ENCODE measurements around the gene PEX1. TPM values are rescaled to one million over a fixed set of nuclear protein-coding genes. Genes with fewer than 3 reads are reported as not detected.
"Not testable (repeated sequence)": the region's sequence is repeated elsewhere in the genome, so short reads cannot be mapped to it uniquely, and the experiment has no call there.

Gene PEX1
- total and polyA plus RNA-seq, 9 donors = 13.0 to 25.6 (median 18.0) TPM

DNA sequence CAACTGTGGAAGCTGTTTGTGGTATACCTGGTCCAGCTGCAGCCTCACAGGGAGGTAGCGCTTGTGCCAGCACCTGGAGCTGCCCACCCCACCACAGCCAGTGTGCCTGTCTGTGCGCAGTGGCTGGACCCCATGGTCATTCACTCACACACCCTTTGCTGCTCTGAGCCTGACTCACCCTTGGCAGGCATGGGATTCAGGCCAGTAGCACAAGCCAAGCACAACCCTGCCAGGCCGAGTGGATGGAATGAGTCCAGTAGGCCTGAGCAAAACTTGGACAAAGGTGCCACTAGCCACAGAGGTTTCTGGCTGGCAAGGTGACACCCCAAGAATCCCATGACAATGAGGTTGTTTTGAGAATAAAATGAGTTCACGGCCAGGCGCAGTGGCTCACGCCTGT, 19.3 kb upstream of the PEX1 start:
- H3K9me3 ChIP-seq (replicated peaks; ENCODE audit: control insufficient read depth, low read depth, low read length) = no peaks in the 10 kb centered on the region
- no peaks in the 10 kb centered on the region for H3K4me1 ChIP-seq (ENCODE audit: control insufficient read depth, insufficient read depth, low read length)
- WGBS (ENCODE audit: insufficient coverage) = 96% methylated on average over 5 of the region's 6 CpGs
- DNase-seq = no peak
- H3K27ac ChIP-seq (ENCODE audit: low read length) = no peak overlapping the region
- H3K4me3 ChIP-seq (ENCODE audit: low read length) = no peak overlapping the region
- H3K36me3 ChIP-seq (ENCODE audit: control insufficient read depth, insufficient read depth, low read length) = no peaks in the 10 kb centered on the region
- H3K27me3 ChIP-seq (ENCODE audit: control insufficient read depth, insufficient read depth, low read length) = no peaks in the 10 kb centered on the region

DNA sequence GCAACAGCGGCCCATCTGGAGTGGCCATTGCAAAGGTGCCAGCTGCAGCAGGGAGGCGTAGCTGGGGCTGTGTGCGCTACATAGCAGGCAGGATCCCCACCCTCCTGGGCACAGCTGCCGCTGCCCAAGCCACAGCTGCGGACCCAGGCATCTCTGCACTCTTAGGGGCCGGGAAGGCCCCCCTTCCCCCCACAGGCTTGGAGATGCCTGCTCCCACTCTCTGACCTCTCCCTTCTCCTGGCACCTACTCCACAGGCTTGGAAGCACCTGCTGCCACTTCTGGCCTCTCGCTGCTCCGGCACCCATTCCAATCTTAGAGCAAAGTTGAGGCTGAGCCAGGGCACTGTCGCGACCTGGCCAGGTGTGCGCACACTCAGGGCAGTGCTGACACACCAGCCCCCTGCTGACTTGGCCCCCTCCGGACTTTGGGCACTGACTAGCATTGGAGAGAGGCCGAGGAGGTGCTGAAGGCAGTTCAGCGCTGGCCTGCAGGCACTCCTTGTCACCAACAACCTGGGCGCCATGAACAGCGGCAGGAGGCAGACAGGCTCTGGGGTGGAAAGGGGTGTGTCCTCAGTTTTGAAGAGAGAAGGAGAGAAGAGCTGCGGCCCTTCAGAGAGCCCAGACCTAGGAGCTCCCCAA, 18.7 kb upstream of the PEX1 start:
- DNase-seq = no peak
- no peak overlapping the region for H3K27ac ChIP-seq (ENCODE audit: low read length)
- H3K27me3 ChIP-seq (ENCODE audit: control insufficient read depth, insufficient read depth, low read length) = no peaks in the 10 kb centered on the region
- H3K36me3 ChIP-seq (ENCODE audit: control insufficient read depth, insufficient read depth, low read length) = no peaks in the 10 kb centered on the region
- H3K4me1 ChIP-seq (ENCODE audit: control insufficient read depth, insufficient read depth, low read length) = no peaks in the 10 kb centered on the region
- H3K9me3 ChIP-seq (replicated peaks; ENCODE audit: control insufficient read depth, low read depth, low read length) = no peaks in the 10 kb centered on the region
- WGBS (ENCODE audit: insufficient coverage) = 86% methylated on average over 16 of the region's 17 CpGs
- no peak overlapping the region for H3K4me3 ChIP-seq (ENCODE audit: low read length)

DNA sequence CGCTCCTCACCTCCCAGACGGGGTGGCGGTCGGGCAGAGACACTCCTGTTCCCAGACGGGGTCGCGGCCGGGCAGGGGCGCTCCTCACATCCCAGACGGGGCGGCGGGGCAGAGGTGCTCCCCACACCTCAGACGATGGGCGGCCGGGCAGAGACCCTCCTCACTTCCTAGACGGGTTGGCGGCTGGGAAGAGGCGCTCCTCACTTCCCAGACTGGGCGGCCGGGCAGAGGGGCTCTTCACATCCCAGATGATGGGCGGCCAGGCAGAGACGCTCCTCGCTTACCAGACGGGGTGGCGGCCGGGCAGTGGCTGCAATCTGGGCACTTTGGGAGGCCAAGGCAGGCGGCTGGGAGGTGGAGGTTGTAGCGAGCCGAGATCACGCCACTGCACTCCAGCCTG, 16.8 kb upstream of the PEX1 start:
- 96% methylated on average over 30 of the region's 30 CpGs for WGBS (ENCODE audit: insufficient coverage)
- H3K27me3 ChIP-seq (ENCODE audit: control insufficient read depth, insufficient read depth, low read length); H3K27ac ChIP-seq (ENCODE audit: low read length); H3K4me1 ChIP-seq (ENCODE audit: control insufficient read depth, insufficient read depth, low read length); H3K4me3 ChIP-seq (ENCODE audit: low read length); H3K36me3 ChIP-seq (ENCODE audit: control insufficient read depth, insufficient read depth, low read length); DNase-seq; H3K9me3 ChIP-seq (replicated peaks; ENCODE audit: control insufficient read depth, low read depth, low read length): not testable (repeated sequence)

GRCh38 chr7:92543542-92543941, 15.2 kb upstream of the PEX1 start:
- not testable (repeated sequence) for H3K4me1 ChIP-seq (ENCODE audit: control insufficient read depth, insufficient read depth, low read length); H3K9me3 ChIP-seq (replicated peaks; ENCODE audit: control insufficient read depth, low read depth, low read length); H3K36me3 ChIP-seq (ENCODE audit: control insufficient read depth, insufficient read depth, low read length); DNase-seq; H3K4me3 ChIP-seq (ENCODE audit: low read length); H3K27me3 ChIP-seq (ENCODE audit: control insufficient read depth, insufficient read depth, low read length); H3K27ac ChIP-seq (ENCODE audit: low read length)
- no CpG with 5 or more reads among the region's 3 CpGs for WGBS (ENCODE audit: insufficient coverage)

DNA sequence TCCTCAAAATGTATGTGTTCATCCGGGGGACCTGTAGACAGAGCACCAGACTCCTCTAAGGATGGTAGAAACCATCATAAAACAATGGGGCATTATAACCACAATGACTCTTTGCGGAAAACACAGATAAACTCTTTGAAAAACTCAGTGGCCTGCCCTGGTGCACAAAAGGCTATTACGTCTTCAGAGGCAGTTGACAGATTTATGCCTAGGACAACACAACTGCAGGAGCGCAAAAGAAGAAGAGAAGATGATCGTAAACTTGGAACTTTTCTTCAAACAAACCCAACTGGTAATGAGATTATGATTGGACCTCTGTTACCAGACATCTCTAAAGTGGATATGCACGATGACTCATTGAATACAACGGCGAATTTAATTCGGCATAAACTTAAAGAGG, 6.3 kb upstream of the PEX1 start:
- 43% methylated on average over 1 of the region's 9 CpGs for WGBS (ENCODE audit: insufficient coverage)

GRCh38 chr7:92528958-92529264, 591 bp upstream of the PEX1 start:
- Histone ChIP-seq H3K4me3 (ENCODE audit: low read length) (peak overlapping the region; percentile 78), H3K27me3 (ENCODE audit: control insufficient read depth, insufficient read depth, low read length) (no peaks in the 10 kb centered on the region), H3K36me3 (ENCODE audit: control insufficient read depth, insufficient read depth, low read length) (peaks cover 33% of the 10 kb centered on the region), H3K9me3 (replicated peaks; ENCODE audit: control insufficient read depth, low read depth, low read length) (no peaks in the 10 kb centered on the region), H3K27ac (ENCODE audit: low read length) (peak overlapping the region; percentile 90), H3K4me1 (ENCODE audit: control insufficient read depth, insufficient read depth, low read length) (peaks cover 5% of the 10 kb centered on the region)
- no peak for DNase-seq
- 0% methylated on average over 7 of the region's 13 CpGs for WGBS (ENCODE audit: insufficient coverage)

More for the DNA sequence above, 6.3 kb upstream of the PEX1 start:
- H3K4me3 ChIP-seq (ENCODE audit: low read length) = no peak overlapping the region
- no peaks in the 10 kb centered on the region for H3K4me1 ChIP-seq (ENCODE audit: control insufficient read depth, insufficient read depth, low read length)
- H3K36me3 ChIP-seq (ENCODE audit: control insufficient read depth, insufficient read depth, low read length) = peaks cover 60% of the 10 kb centered on the region
- no peaks in the 10 kb centered on the region for H3K27me3 ChIP-seq (ENCODE audit: control insufficient read depth, insufficient read depth, low read length)
- no peaks in the 10 kb centered on the region for H3K9me3 ChIP-seq (replicated peaks; ENCODE audit: control insufficient read depth, low read depth, low read length)
- DNase-seq = no peak
- no peak overlapping the region for H3K27ac ChIP-seq (ENCODE audit: low read length)

DNA sequence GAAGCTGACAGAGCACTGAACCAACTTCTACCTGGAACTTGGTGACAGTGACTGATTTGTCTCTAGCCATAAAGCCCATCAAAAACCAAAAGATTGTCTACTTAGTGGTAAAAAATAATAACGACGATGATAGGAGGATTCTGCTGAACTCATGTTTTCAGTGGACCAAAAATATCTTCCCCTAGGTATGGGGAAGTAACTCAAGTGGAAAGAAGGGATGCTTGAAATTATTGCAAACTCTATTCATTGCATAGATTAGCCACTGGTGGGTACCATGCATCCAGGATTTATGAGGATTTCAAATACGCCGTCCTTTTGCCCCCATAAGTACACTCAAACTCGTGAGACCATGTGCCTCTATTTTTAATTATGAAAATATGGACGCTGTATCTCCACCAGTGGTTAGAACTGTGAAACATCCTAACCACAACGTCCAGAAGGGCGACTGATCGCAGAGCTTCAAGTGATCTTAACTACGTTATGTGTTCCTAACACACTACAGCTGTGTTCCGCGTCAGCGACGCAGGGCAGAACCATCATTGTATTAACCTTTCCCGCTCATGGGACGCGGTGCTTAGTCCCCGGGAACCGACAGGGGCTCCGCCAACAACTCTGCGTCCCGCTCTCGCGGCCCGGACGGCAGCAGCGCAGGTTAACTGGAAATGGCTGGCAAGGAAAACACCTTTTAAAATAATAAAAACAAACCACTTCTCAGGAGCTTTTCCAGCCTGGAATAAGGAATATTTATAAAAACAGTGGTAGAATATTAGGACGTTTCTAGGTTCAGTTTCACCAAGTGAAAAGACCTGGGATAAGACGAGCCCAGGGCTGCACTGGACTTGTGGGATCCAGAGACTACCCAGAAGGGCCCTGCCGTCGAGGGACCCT, 776 bp downstream of the PEX1 start:
- peak; percentile 62 for DNase-seq

GRCh38 chr7:92523110-92523509, 5.2 kb downstream of the PEX1 start:
- DNase-seq = no peak
- H3K4me1 ChIP-seq (ENCODE audit: control insufficient read depth, insufficient read depth, low read length) = peaks cover 5% of the 10 kb centered on the region
- H3K27ac ChIP-seq (ENCODE audit: low read length) = no peak overlapping the region
- no CpG with 5 or more reads among the region's 2 CpGs for WGBS (ENCODE audit: insufficient coverage)
- H3K27me3 ChIP-seq (ENCODE audit: control insufficient read depth, insufficient read depth, low read length) = no peaks in the 10 kb centered on the region
- no peak overlapping the region for H3K4me3 ChIP-seq (ENCODE audit: low read length)
- H3K36me3 ChIP-seq (ENCODE audit: control insufficient read depth, insufficient read depth, low read length) = peaks cover 10% of the 10 kb centered on the region
- no peaks in the 10 kb centered on the region for H3K9me3 ChIP-seq (replicated peaks; ENCODE audit: control insufficient read depth, low read depth, low read length)

More for the DNA sequence above, 776 bp downstream of the PEX1 start:
- Histone ChIP-seq H3K27ac (ENCODE audit: low read length) (peak overlapping the region; percentile 94), H3K9me3 (replicated peaks; ENCODE audit: control insufficient read depth, low read depth, low read length) (no peaks in the 10 kb centered on the region), H3K36me3 (ENCODE audit: control insufficient read depth, insufficient read depth, low read length) (peaks cover 23% of the 10 kb centered on the region), H3K27me3 (ENCODE audit: control insufficient read depth, insufficient read depth, low read length) (no peaks in the 10 kb centered on the region), H3K4me3 (ENCODE audit: low read length) (peak overlapping the region; percentile 99), H3K4me1 (ENCODE audit: control insufficient read depth, insufficient read depth, low read length) (peaks cover 5% of the 10 kb centered on the region)
- WGBS (ENCODE audit: insufficient coverage) = under 1% methylated on average over 25 of the region's 31 CpGs

DNA sequence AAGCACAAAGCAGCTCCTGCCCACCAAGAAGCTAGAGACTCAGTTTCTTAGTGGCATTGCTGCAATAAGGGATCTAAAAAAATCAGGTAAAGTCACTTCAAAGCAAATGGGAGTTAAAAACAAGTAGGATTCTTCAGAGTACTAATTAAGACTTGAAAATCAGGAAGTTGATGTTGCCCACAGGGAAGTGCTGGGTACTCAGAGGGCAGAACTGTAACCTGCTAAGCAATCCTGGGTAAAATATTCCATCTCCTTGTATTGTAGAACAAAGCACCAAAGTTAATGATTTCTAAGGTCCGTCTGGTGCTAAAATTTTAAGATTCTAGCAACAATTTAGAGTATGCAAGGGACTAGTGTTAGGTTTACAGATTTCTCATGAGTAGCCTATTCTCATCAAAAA, 8.3 kb downstream of the PEX1 start:
- no peaks in the 10 kb centered on the region for H3K27me3 ChIP-seq (ENCODE audit: control insufficient read depth, insufficient read depth, low read length)
- WGBS (ENCODE audit: insufficient coverage) = no CpG with 5 or more reads among the region's 1 CpG
- H3K4me1 ChIP-seq (ENCODE audit: control insufficient read depth, insufficient read depth, low read length) = no peaks in the 10 kb centered on the region
- DNase-seq = no peak
- H3K36me3 ChIP-seq (ENCODE audit: control insufficient read depth, insufficient read depth, low read length) = peaks cover 13% of the 10 kb centered on the region
- no peak overlapping the region for H3K27ac ChIP-seq (ENCODE audit: low read length)
- no peaks in the 10 kb centered on the region for H3K9me3 ChIP-seq (replicated peaks; ENCODE audit: control insufficient read depth, low read depth, low read length)
- H3K4me3 ChIP-seq (ENCODE audit: low read length) = no peak overlapping the region

DNA sequence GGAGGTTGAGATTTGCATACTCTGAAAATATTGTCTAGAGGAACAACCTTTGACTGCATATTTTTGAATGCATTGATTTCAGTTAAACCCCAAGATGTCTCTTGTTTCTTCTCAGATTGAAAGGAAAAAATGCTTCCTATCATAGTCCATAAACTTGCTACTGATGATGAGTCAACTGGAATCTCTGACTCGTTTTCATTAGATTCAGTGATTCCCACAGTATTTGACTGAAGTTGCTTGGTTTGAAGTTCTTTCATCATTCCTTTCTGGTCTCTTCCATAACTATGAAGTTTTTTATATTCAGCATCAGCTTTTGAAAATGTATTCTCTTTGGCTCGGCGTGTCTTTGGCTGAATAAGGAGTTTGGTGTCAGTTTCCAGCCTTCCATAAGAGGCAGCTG, 10.7 kb downstream of the PEX1 start:
- Histone ChIP-seq H3K4me1 (ENCODE audit: control insufficient read depth, insufficient read depth, low read length) (no peaks in the 10 kb centered on the region), H3K36me3 (ENCODE audit: control insufficient read depth, insufficient read depth, low read length) (peaks cover 13% of the 10 kb centered on the region)
- WGBS (ENCODE audit: insufficient coverage) = no CpG with 5 or more reads among the region's 3 CpGs

More for the DNA sequence above, 10.7 kb downstream of the PEX1 start:
- Histone ChIP-seq H3K27ac (ENCODE audit: low read length) (no peak overlapping the region), H3K27me3 (ENCODE audit: control insufficient read depth, insufficient read depth, low read length) (no peaks in the 10 kb centered on the region), H3K4me3 (ENCODE audit: low read length) (no peak overlapping the region), H3K9me3 (replicated peaks; ENCODE audit: control insufficient read depth, low read depth, low read length) (no peaks in the 10 kb centered on the region)
- DNase-seq = no peak
